ENCODE results near the gene SLC25A10.

DNA sequence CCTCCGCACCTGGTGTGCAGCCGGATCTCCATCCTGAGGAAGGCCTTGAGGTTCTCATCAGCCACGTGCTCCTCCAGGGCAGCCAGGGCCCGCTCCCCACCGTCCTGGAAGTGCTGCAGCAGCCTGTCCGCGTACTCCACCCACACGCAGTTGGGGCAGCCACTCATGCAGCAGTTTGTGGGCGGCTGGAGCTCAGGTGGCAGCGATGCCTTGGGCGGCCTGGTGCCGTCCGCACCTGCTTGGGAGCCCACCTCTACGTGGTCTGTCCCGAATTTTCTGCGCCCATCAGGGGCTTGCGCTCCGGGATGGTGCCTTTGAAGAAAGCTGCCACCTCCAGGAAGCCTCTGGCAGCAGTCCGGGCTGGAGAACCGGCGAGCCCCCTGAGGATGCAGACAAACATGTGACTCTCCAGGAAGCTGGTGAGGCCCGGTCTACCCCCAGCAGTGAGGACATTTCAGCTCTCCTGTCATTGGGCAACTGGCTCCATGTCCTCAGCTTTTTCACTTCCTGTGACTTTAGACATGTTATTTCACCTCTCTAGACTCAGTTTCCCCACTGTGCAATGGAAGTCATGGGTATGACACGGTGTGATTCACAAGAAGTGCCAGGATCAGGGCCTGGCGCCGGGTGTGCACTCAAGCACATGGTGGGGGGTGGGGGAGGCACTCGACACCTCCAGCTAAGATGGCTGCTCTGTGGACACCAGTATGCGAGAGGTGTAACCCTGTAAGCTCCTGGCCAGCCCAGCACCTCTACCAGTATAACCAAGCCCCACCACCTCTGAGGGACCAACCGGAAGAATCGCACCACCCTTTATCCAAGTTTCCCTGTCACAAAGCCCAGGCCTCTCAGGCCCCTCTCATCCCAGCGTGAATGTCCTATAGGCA lies 46.6 kb upstream of the SLC25A10 start:
- TF ChIP-seq TAF1 (IDR thresholded peaks at IDR 0.05; ENCODE audit: borderline replicate concordance, low read depth, low read length) = no peak
- TF ChIP-seq POLR2A (IDR thresholded peaks at IDR 0.05; ENCODE audit: low read depth, low read length) = peak; percentile 53
- no peak; the same call in 1 of the 2 replicates for TF ChIP-seq POLR2AphosphoS5 (IDR thresholded peaks at IDR 0.05; ENCODE audit: low read depth, low read length)

Data from GM12892 (cell line).